ENCODE data around the gene NLGN1.

NLGN1 gene

GRCh38 chr3:173901649-173902048 is 504.1 kb downstream of the NLGN1 start:
- TF ChIP-seq POLR2AphosphoS5 (IDR thresholded peaks at IDR 0.05; ENCODE audit: low read depth, low read length) (no peak), POLR2A (IDR thresholded peaks at IDR 0.05; ENCODE audit: low read depth, low read length) (no peak), TAF1 (IDR thresholded peaks at IDR 0.05; ENCODE audit: borderline replicate concordance, low read depth, low read length) (no peak)
- DNase-seq (ENCODE audit: insufficient read length) (no peak), FAIRE-seq (no peak)

GRCh38 chr3:173902401-173902800 is 504.9 kb downstream of the NLGN1 start:
- FAIRE-seq (no peak), DNase-seq (ENCODE audit: insufficient read length) (no peak)
- no peak for TF ChIP-seq POLR2A (IDR thresholded peaks at IDR 0.05; ENCODE audit: low read depth, low read length)
- TF ChIP-seq POLR2AphosphoS5 (IDR thresholded peaks at IDR 0.05; ENCODE audit: low read depth, low read length), result no peak
- TF ChIP-seq TAF1 (IDR thresholded peaks at IDR 0.05; ENCODE audit: borderline replicate concordance, low read depth, low read length), result no peak

- FAIRE-seq (no peak), DNase-seq (ENCODE audit: insufficient read length) (no peak)
- TF ChIP-seq TAF1 (IDR thresholded peaks at IDR 0.05; ENCODE audit: borderline replicate concordance, low read depth, low read length) (no peak), POLR2A (IDR thresholded peaks at IDR 0.05; ENCODE audit: low read depth, low read length) (no peak), POLR2AphosphoS5 (IDR thresholded peaks at IDR 0.05; ENCODE audit: low read depth, low read length) (no peak)
These were observed 505.3 kb downstream of the NLGN1 start for GRCh38 chr3:173902871-173903270.

GRCh38 chr3:173905381-173905780 is 507.8 kb downstream of the NLGN1 start:
- DNase-seq (ENCODE audit: insufficient read length), result no peak
- FAIRE-seq, result no peak
- TF ChIP-seq TAF1 (IDR thresholded peaks at IDR 0.05; ENCODE audit: borderline replicate concordance, low read depth, low read length) (no peak), POLR2A (IDR thresholded peaks at IDR 0.05; ENCODE audit: low read depth, low read length) (no peak), POLR2AphosphoS5 (IDR thresholded peaks at IDR 0.05; ENCODE audit: low read depth, low read length) (no peak)

- TF ChIP-seq TAF1 (IDR thresholded peaks at IDR 0.05; ENCODE audit: borderline replicate concordance, low read depth, low read length), result no peak
- TF ChIP-seq POLR2AphosphoS5 (IDR thresholded peaks at IDR 0.05; ENCODE audit: low read depth, low read length), result no peak
- no peak for TF ChIP-seq POLR2A (IDR thresholded peaks at IDR 0.05; ENCODE audit: low read depth, low read length)
- FAIRE-seq, result no peak
- no peak for DNase-seq (ENCODE audit: insufficient read length)
These were observed 513.9 kb downstream of the NLGN1 start for GRCh38 chr3:173911446-173911845.

- FAIRE-seq (no peak), DNase-seq (ENCODE audit: insufficient read length) (no peak)
- TF ChIP-seq POLR2AphosphoS5 (IDR thresholded peaks at IDR 0.05; ENCODE audit: low read depth, low read length) (no peak), TAF1 (IDR thresholded peaks at IDR 0.05; ENCODE audit: borderline replicate concordance, low read depth, low read length) (no peak), POLR2A (IDR thresholded peaks at IDR 0.05; ENCODE audit: low read depth, low read length) (no peak)
These were observed 514.6 kb downstream of the NLGN1 start for GRCh38 chr3:173912126-173912525.

- DNase-seq (ENCODE audit: insufficient read length) (no peak), FAIRE-seq (no peak)
- TF ChIP-seq POLR2A (IDR thresholded peaks at IDR 0.05; ENCODE audit: low read depth, low read length) (no peak), POLR2AphosphoS5 (IDR thresholded peaks at IDR 0.05; ENCODE audit: low read depth, low read length) (no peak), TAF1 (IDR thresholded peaks at IDR 0.05; ENCODE audit: borderline replicate concordance, low read depth, low read length) (no peak)
These were observed 515.9 kb downstream of the NLGN1 start for GRCh38 chr3:173913397-173913796.

GRCh38 chr3:173913974-173914421 is 516.5 kb downstream of the NLGN1 start:
- no peak for FAIRE-seq
- TF ChIP-seq POLR2A (IDR thresholded peaks at IDR 0.05; ENCODE audit: low read depth, low read length), result no peak
- TF ChIP-seq TAF1 (IDR thresholded peaks at IDR 0.05; ENCODE audit: borderline replicate concordance, low read depth, low read length), result no peak
- no peak for TF ChIP-seq POLR2AphosphoS5 (IDR thresholded peaks at IDR 0.05; ENCODE audit: low read depth, low read length)
- DNase-seq (ENCODE audit: insufficient read length), result no peak

GRCh38 chr3:173916799-173917198 is 519.3 kb downstream of the NLGN1 start:
- TF ChIP-seq POLR2AphosphoS5 (IDR thresholded peaks at IDR 0.05; ENCODE audit: low read depth, low read length) (no peak), POLR2A (IDR thresholded peaks at IDR 0.05; ENCODE audit: low read depth, low read length) (no peak), TAF1 (IDR thresholded peaks at IDR 0.05; ENCODE audit: borderline replicate concordance, low read depth, low read length) (no peak)
- DNase-seq (ENCODE audit: insufficient read length) (no peak), FAIRE-seq (no peak)

- no peak for FAIRE-seq
- no peak for DNase-seq (ENCODE audit: insufficient read length)
- no peak for TF ChIP-seq POLR2AphosphoS5 (IDR thresholded peaks at IDR 0.05; ENCODE audit: low read depth, low read length)
- no peak for TF ChIP-seq POLR2A (IDR thresholded peaks at IDR 0.05; ENCODE audit: low read depth, low read length)
- no peak for TF ChIP-seq TAF1 (IDR thresholded peaks at IDR 0.05; ENCODE audit: borderline replicate concordance, low read depth, low read length)
These were observed 522.8 kb downstream of the NLGN1 start for GRCh38 chr3:173920386-173920785.

GRCh38 chr3:173921732-173922131 is 524.2 kb downstream of the NLGN1 start:
- no peak for FAIRE-seq
- no peak for DNase-seq (ENCODE audit: insufficient read length)
- TF ChIP-seq POLR2A (IDR thresholded peaks at IDR 0.05; ENCODE audit: low read depth, low read length) (no peak), TAF1 (IDR thresholded peaks at IDR 0.05; ENCODE audit: borderline replicate concordance, low read depth, low read length) (no peak), POLR2AphosphoS5 (IDR thresholded peaks at IDR 0.05; ENCODE audit: low read depth, low read length) (no peak)

GRCh38 chr3:173923204-173923603 is 525.7 kb downstream of the NLGN1 start:
- no peak for FAIRE-seq
- DNase-seq (ENCODE audit: insufficient read length), result no peak
- TF ChIP-seq POLR2A (IDR thresholded peaks at IDR 0.05; ENCODE audit: low read depth, low read length) (no peak), POLR2AphosphoS5 (IDR thresholded peaks at IDR 0.05; ENCODE audit: low read depth, low read length) (no peak), TAF1 (IDR thresholded peaks at IDR 0.05; ENCODE audit: borderline replicate concordance, low read depth, low read length) (no peak)

- DNase-seq (ENCODE audit: insufficient read length) (no peak), FAIRE-seq (no peak)
- TF ChIP-seq TAF1 (IDR thresholded peaks at IDR 0.05; ENCODE audit: borderline replicate concordance, low read depth, low read length), result no peak
- TF ChIP-seq POLR2A (IDR thresholded peaks at IDR 0.05; ENCODE audit: low read depth, low read length), result no peak
- TF ChIP-seq POLR2AphosphoS5 (IDR thresholded peaks at IDR 0.05; ENCODE audit: low read depth, low read length), result no peak
These were observed 532.7 kb downstream of the NLGN1 start for GRCh38 chr3:173930251-173930650.

All from GM12892 (cell line).